BLaER1 treated with 17β-estradiol and CSF1 and Interleukin-3, amounts not matched to agents 10 nM and 100 nM (cell line): ENCODE measurements around the gene SPEN.
"Not testable (repeated sequence)": the region's sequence is repeated elsewhere in the genome, so short reads cannot be mapped to it uniquely, and the experiment has no call there.

Experiments
- H3K27ac ChIP-seq, 11 experiments: shearing (Covaris generic); formaldehyde crosslinking; 2 replicates each; pipeline ENCODE4 v1.8.1; 2022
- H3K27me3 ChIP-seq, 11 experiments: shearing (Covaris generic); formaldehyde crosslinking; 2 replicates each; pipeline ENCODE4 v1.8.1; 2022
- H3K36me3 ChIP-seq, 11 experiments: shearing (Covaris generic); formaldehyde crosslinking; 2 replicates each; pipeline ENCODE4 v1.8.1; 2022
- H3K4me1 ChIP-seq, 10 experiments: shearing (Covaris generic); formaldehyde crosslinking; 2 replicates each; pipeline ENCODE4 v1.8.1; 2022
- H3K4me2 ChIP-seq, 11 experiments: shearing (Covaris generic); formaldehyde crosslinking; 2 replicates each; pipeline ENCODE4 v1.8.1; 2022
- H3K4me3 ChIP-seq, 10 experiments: shearing (Covaris generic); formaldehyde crosslinking; 2 replicates each; pipeline ENCODE4 v1.8.1; 2022
- H3K9ac ChIP-seq, 11 experiments: shearing (Covaris generic); formaldehyde crosslinking; 2 replicates each; pipeline ENCODE4 v1.8.1; 2022
- H3K9me3 ChIP-seq, 11 experiments: shearing (Covaris generic); formaldehyde crosslinking; replicated peaks in 1 of 11; 2 replicates each; pipeline ENCODE4 v1.8.1; 2022
- H4K20me1 ChIP-seq, 11 experiments: shearing (Covaris generic); formaldehyde crosslinking; 2 replicates each; pipeline ENCODE4 v1.8.1; 2022
- Cebpa-rat ChIP-seq, 11 experiments: shearing (Covaris generic); IDR thresholded peaks; 2 replicates each; pipeline ENCODE4 v1.8.1; 2022

SPEN gene

GRCh38 chr1:15886611-15887167 is 39.2 kb downstream of the SPEN start:
- H3K27ac ChIP-seq = peak overlapping the region; percentile 18 to 96 (median 91); a peak in 21 of 22 replicates
- H4K20me1 ChIP-seq = peaks cover 11 to 99% (median 73%) of the 10 kb centered on the region in 11 experiments; a peak in 21 of 22 replicates

GRCh38 chr1:15892857-15893599 is 45.5 kb downstream of the SPEN start:
- peaks cover 28 to 90% (median 79%) of the 10 kb centered on the region in 11 experiments for H3K36me3 ChIP-seq
- peaks cover 16 to 100% (median 83%) of the 10 kb centered on the region in 11 experiments; a peak in 20 of 22 replicates for H4K20me1 ChIP-seq
- TF ChIP-seq Cebpa-rat (IDR thresholded peaks at IDR 0.05) = 0 out of 22 replicates have a peak, but pooled peaks of 1 of the 11 experiments have one; percentile 28
- H3K4me2 ChIP-seq = peak overlapping the region; percentile 19 to 65 (median 46); a peak in 20 of 22 replicates
- H3K4me1 ChIP-seq = peaks cover 22 to 57% (median 26%) of the 10 kb centered on the region in 10 experiments
- H3K4me3 ChIP-seq, H3K27me3 ChIP-seq, H3K9me3 ChIP-seq: not testable (repeated sequence)
- H3K27ac ChIP-seq = peak overlapping the region; percentile 50 to 83 (median 72); a peak in 21 of 22 replicates
- peak overlapping the region in 6 of 11 experiments; percentile 0 to 53 (median 29); a peak in 8 of 22 replicates for H3K9ac ChIP-seq

More at GRCh38 chr1:15886611-15887167, 39.2 kb downstream of the SPEN start:
- H3K36me3 ChIP-seq = peaks cover 19 to 45% (median 36%) of the 10 kb centered on the region in 11 experiments
- peak overlapping the region; percentile 65 to 87 (median 83) for H3K9ac ChIP-seq
- TF ChIP-seq Cebpa-rat (IDR thresholded peaks at IDR 0.05) = no peak
- peak overlapping the region; percentile 67 to 94 (median 79) for H3K4me2 ChIP-seq
- H3K4me1 ChIP-seq = peaks cover 55 to 80% (median 63%) of the 10 kb centered on the region in 10 experiments
- H3K4me3 ChIP-seq = peak overlapping the region in 9 of 10 experiments; percentile 2 to 63 (median 44); a peak in 14 of 20 replicates
- H3K27me3 ChIP-seq = no peaks in the 10 kb centered on the region
- H3K9me3 ChIP-seq = no peaks in the 10 kb centered on the region

- H3K27ac ChIP-seq = no peak overlapping the region
- H3K27me3 ChIP-seq = no peaks in the 10 kb centered on the region
- no peaks in the 10 kb centered on the region for H3K9me3 ChIP-seq
- peaks cover 30 to 100% (median 84%) of the 10 kb centered on the region in 11 experiments; a peak in 20 of 22 replicates for H4K20me1 ChIP-seq
- no peak overlapping the region for H3K4me3 ChIP-seq
- no peak for TF ChIP-seq Cebpa-rat (IDR thresholded peaks at IDR 0.05)
- H3K4me2 ChIP-seq = no peak overlapping the region
- peaks cover 31 to 92% (median 74%) of the 10 kb centered on the region in 11 experiments for H3K36me3 ChIP-seq
- H3K4me1 ChIP-seq = peaks cover 22 to 51% (median 26%) of the 10 kb centered on the region in 10 experiments
- no peak overlapping the region for H3K9ac ChIP-seq
These were observed 47.7 kb downstream of the SPEN start for GRCh38 chr1:15895233-15895632.

- H3K4me3 ChIP-seq, H3K27me3 ChIP-seq, H3K27ac ChIP-seq, H3K9me3 ChIP-seq, H3K9ac ChIP-seq, H3K4me2 ChIP-seq: not testable (repeated sequence)
- H3K36me3 ChIP-seq = peaks cover 22 to 85% (median 70%) of the 10 kb centered on the region in 11 experiments
- H3K4me1 ChIP-seq = peaks cover 19 to 50% (median 22%) of the 10 kb centered on the region in 10 experiments
- peaks cover 40 to 100% (median 84%) of the 10 kb centered on the region in 11 experiments; a peak in 20 of 22 replicates for H4K20me1 ChIP-seq
These were observed 49.5 kb downstream of the SPEN start for GRCh38 chr1:15896841-15897610.

- H3K4me1 ChIP-seq = peaks cover 0 to 40% (median 3%) of the 10 kb centered on the region in 10 experiments; a peak in 9 of 20 replicates
- H3K4me2 ChIP-seq = no peak overlapping the region
- no peak overlapping the region for H3K4me3 ChIP-seq
- peaks cover 26 to 96% (median 70%) of the 10 kb centered on the region in 11 experiments for H3K36me3 ChIP-seq
- H3K9ac ChIP-seq = no peak overlapping the region
- H4K20me1 ChIP-seq = peaks cover 55 to 100% (median 99%) of the 10 kb centered on the region in 11 experiments; a peak in 20 of 22 replicates
- H3K27ac ChIP-seq = no peak overlapping the region
- no peaks in the 10 kb centered on the region for H3K27me3 ChIP-seq
- TF ChIP-seq Cebpa-rat (IDR thresholded peaks at IDR 0.05) = no peak
- no peaks in the 10 kb centered on the region for H3K9me3 ChIP-seq
These were observed 51.8 kb downstream of the SPEN start for GRCh38 chr1:15899266-15899665.

- Histone ChIP-seq H3K36me3 (peaks cover 28 to 96% (median 70%) of the 10 kb centered on the region in 11 experiments), H3K4me1 (peaks cover 0 to 37% (median 3%) of the 10 kb centered on the region in 10 experiments; a peak in 9 of 20 replicates), H3K27me3 (no peaks in the 10 kb centered on the region), H3K27ac (peak overlapping the region in 1 of 11 experiments; percentile 26; a peak in 1 of 22 replicates), H3K4me3 (no peak overlapping the region), H3K9ac (no peak overlapping the region), H3K4me2 (peak overlapping the region in 2 of 11 experiments; percentile 22 to 41; a peak in 4 of 22 replicates), H3K9me3 (no peaks in the 10 kb centered on the region), H4K20me1 (peaks cover 70 to 100% (median 99%) of the 10 kb centered on the region in 11 experiments; a peak in 20 of 22 replicates)
- no peak for TF ChIP-seq Cebpa-rat (IDR thresholded peaks at IDR 0.05)
These were observed 53.3 kb downstream of the SPEN start for GRCh38 chr1:15900662-15901279.

GRCh38 chr1:15902882-15903281 is 55.4 kb downstream of the SPEN start:
- H3K4me3 ChIP-seq = no peak overlapping the region
- TF ChIP-seq Cebpa-rat (IDR thresholded peaks at IDR 0.05) = no peak
- H4K20me1 ChIP-seq = peaks cover 72 to 100% (median 100%) of the 10 kb centered on the region in 11 experiments; a peak in 20 of 22 replicates
- no peak overlapping the region for H3K27ac ChIP-seq
- H3K9me3 ChIP-seq = no peaks in the 10 kb centered on the region
- peaks cover 0 to 37% (median 3%) of the 10 kb centered on the region in 10 experiments; a peak in 9 of 20 replicates for H3K4me1 ChIP-seq
- 0 out of 22 replicates have a peak overlapping the region, but pooled peaks of 1 of the 11 experiments have one; percentile 22 for H3K4me2 ChIP-seq
- H3K27me3 ChIP-seq = no peaks in the 10 kb centered on the region
- peaks cover 40 to 96% (median 69%) of the 10 kb centered on the region in 11 experiments for H3K36me3 ChIP-seq
- no peak overlapping the region for H3K9ac ChIP-seq

GRCh38 chr1:15908597-15908996 is 61.1 kb downstream of the SPEN start:
- H3K27ac ChIP-seq = no peak overlapping the region
- no peak overlapping the region for H3K4me3 ChIP-seq
- H3K4me2 ChIP-seq = no peak overlapping the region
- H3K36me3 ChIP-seq = peaks cover 79 to 100% (median 92%) of the 10 kb centered on the region in 11 experiments
- TF ChIP-seq Cebpa-rat (IDR thresholded peaks at IDR 0.05) = no peak; a peak in 1 of 22 replicates
- no peak overlapping the region for H3K9ac ChIP-seq
- H3K27me3 ChIP-seq = no peaks in the 10 kb centered on the region
- peaks cover 0 to 5% (median 0%) of the 10 kb centered on the region in 11 experiments; a peak in 2 of 22 replicates for H3K9me3 ChIP-seq
- peaks cover 0 to 1% (median 0%) of the 10 kb centered on the region in 10 experiments; a peak in 1 of 20 replicates for H3K4me1 ChIP-seq
- peaks cover 35 to 90% (median 72%) of the 10 kb centered on the region in 11 experiments; a peak in 20 of 22 replicates for H4K20me1 ChIP-seq
